A549 (cell line): Measurements from ENCODE around the gene SERPINE1. TPM values are rescaled to one million over a fixed set of nuclear protein-coding genes. Genes with fewer than 3 reads are reported as not detected.

Experiments used
- CHD2 ChIP-seq: fragments of 150-350 bp; IDR thresholded peaks from 2 replicates; pipeline ENCODE4 v1.6.1; 2014; ENCODE audit warnings: low read length; ENCODE audit not compliant: partially characterized antibody
- CHD4 ChIP-seq: fragments of 200-600 bp; sonication (generic); IDR thresholded peaks from 2 replicates; pipeline ENCODE4 v1.6.1; 2016; ENCODE audit warnings: antibody characterized with exemption, mild to moderate bottlenecking, borderline replicate concordance
- EP300 ChIP-seq, 2 experiments: fragments of >200 bp; sonication (Bioruptor Twin); formaldehyde crosslinking; IDR thresholded peaks; 2 replicates in 1 of 2; 3 replicates in 1 of 2; pipeline ENCODE4 v1.6.1; 2016 to 2017
- ESRRA ChIP-seq: fragments of 150-350 bp; IDR thresholded peaks from 2 replicates; pipeline ENCODE4 v1.6.1; 2014; ENCODE audit warnings: mild to moderate bottlenecking, low read length, borderline replicate concordance
- FOSB ChIP-seq: fragments of 250-450 bp; sonication (Bioruptor Pico); IDR thresholded peaks from 2 replicates; pipeline ENCODE4 v1.5.0; 2020; ENCODE audit warnings: mild to moderate bottlenecking, moderate library complexity
- GATA3 ChIP-seq: IDR thresholded peaks from 2 replicates; pipeline ENCODE4 v1.6.1; 2012; ENCODE audit warnings: borderline replicate concordance
- HEYL ChIP-seq: fragments of 250-450 bp; sonication (Bioruptor Pico); IDR thresholded peaks from 2 replicates; pipeline ENCODE4 v1.8.0; 2021; ENCODE audit warnings: mild to moderate bottlenecking, moderate library complexity
- HOXA7 ChIP-seq: fragments of 250-450 bp; sonication (Bioruptor Pico); IDR thresholded peaks from 2 replicates; pipeline ENCODE4 v1.5.0; 2020; ENCODE audit warnings: mild to moderate bottlenecking, moderate library complexity
- HOXB13 ChIP-seq: fragments of 250-450 bp; sonication (Bioruptor Pico); IDR thresholded peaks from 2 replicates; pipeline ENCODE4 v1.5.0; 2020; ENCODE audit warnings: low read depth, mild to moderate bottlenecking, moderate library complexity
- JUN ChIP-seq, 2 experiments: fragments of >200 bp; sonication (Bioruptor Twin); formaldehyde crosslinking; IDR thresholded peaks; 2 replicates in 1 of 2; 3 replicates in 1 of 2; pipeline ENCODE4 v1.6.1; 2016 to 2017
- JUNB ChIP-seq: fragments of >200 bp; sonication (Bioruptor Twin); formaldehyde crosslinking; IDR thresholded peaks from 2 replicates; pipeline ENCODE4 v1.6.1; 2016
- MYC ChIP-seq: IDR thresholded peaks from 2 replicates; pipeline ENCODE4 v1.6.1; 2012; ENCODE audit warnings: mild to moderate bottlenecking, inconsistent platforms, low read length, improper control_type of control experiment, borderline replicate concordance
- POLR2A ChIP-seq: IDR thresholded peaks from 2 replicates; pipeline ENCODE4 v1.6.1; 2012; ENCODE audit warnings: mild to moderate bottlenecking, low read length
- POLR2AphosphoS2 ChIP-seq: conservative IDR thresholded peaks from 2 replicates; pipeline ENCODE4 v1.6.1; 2012; ENCODE audit warnings: low read length, improper control_type of control experiment, inconsistent platforms
- RAD21 ChIP-seq, 2 experiments: fragments of >200 bp in 1 of 2; sonication (Bioruptor Twin) in 1 of 2; formaldehyde crosslinking in 1 of 2; IDR thresholded peaks in 1 of 2; conservative IDR thresholded peaks in 1 of 2; 2 replicates in 1 of 2; 3 replicates in 1 of 2; pipeline ENCODE4 v1.6.1; 2012 to 2018; ENCODE audit warnings: inconsistent platforms in 1 of 2
- RCOR1 ChIP-seq: fragments of 150-350 bp; IDR thresholded peaks from 2 replicates; pipeline ENCODE4 v1.6.1; 2014; ENCODE audit warnings: antibody characterized with exemption, low read length, low read depth
- RFX5 ChIP-seq: fragments of 450-650 bp; IDR thresholded peaks from 2 replicates; pipeline ENCODE4 v1.7.1; 2014; ENCODE audit warnings: antibody characterized with exemption, mild to moderate bottlenecking, moderate library complexity
- SMC3 ChIP-seq: fragments of >200 bp; sonication (Bioruptor Twin); formaldehyde crosslinking; IDR thresholded peaks from 3 replicates; pipeline ENCODE4 v1.6.1; 2018; ENCODE audit warnings: inconsistent platforms
- TFCP2L1 ChIP-seq: fragments of 250-450 bp; sonication (Bioruptor Pico); IDR thresholded peaks from 2 replicates; pipeline ENCODE4 v1.5.0; 2021; ENCODE audit warnings: mild to moderate bottlenecking
- polyA plus RNA-seq, 4 experiments: library from polyadenylated mRNA; depleted of rRNA in 3 of 4; stranded (reverse); fragments of >200 nt; fragmentation: RNase III in 1 of 4; extraction: RNeasy Plus Mini Kit Qiagen cat#74134 plus additional on column Dnase treatment in 1 of 4; gene quantifications; 2 replicates in 3 of 4; 3 replicates in 1 of 4; pipeline ENCODE4 v1.2.3, GENCODE V29; 2011 to 2017
- TF ChIP-seq, protein P1 (sequence below): fragments of 250-450 bp; sonication (Bioruptor Pico); IDR thresholded peaks from 2 replicates; pipeline ENCODE4 v1.5.0; 2021; ENCODE audit warnings: mild to moderate bottlenecking, moderate library complexity, borderline replicate concordance
- TF ChIP-seq, protein P2 (sequence below): IDR thresholded peaks from 2 replicates; pipeline ENCODE4 v1.6.1; 2012; ENCODE audit warnings: low read depth, borderline replicate concordance
- TF ChIP-seq, protein P3 (sequence below): fragments of >200 bp; sonication (Bioruptor Twin); formaldehyde crosslinking; IDR thresholded peaks from 3 replicates; pipeline ENCODE4 v1.6.1; 2016
- TF ChIP-seq, protein P4 (sequence below): fragments of >200 bp; sonication (Bioruptor Twin); formaldehyde crosslinking; IDR thresholded peaks from 2 replicates; pipeline ENCODE4 v1.6.1; 2016
- TF ChIP-seq, protein P5 (sequence below): IDR thresholded peaks from 2 replicates; pipeline ENCODE4 v1.6.1; 2012
- TF ChIP-seq, protein P6 (sequence below): fragments of 450-650 bp; IDR thresholded peaks from 2 replicates; pipeline ENCODE4 v1.6.1; 2014; ENCODE audit warnings: antibody characterized with exemption

The SERPINE1 gene
- polyA plus RNA-seq, 2 of the 4 experiments (the other 2 are of a cell fraction): 286 to 355 TPM

DNA sequence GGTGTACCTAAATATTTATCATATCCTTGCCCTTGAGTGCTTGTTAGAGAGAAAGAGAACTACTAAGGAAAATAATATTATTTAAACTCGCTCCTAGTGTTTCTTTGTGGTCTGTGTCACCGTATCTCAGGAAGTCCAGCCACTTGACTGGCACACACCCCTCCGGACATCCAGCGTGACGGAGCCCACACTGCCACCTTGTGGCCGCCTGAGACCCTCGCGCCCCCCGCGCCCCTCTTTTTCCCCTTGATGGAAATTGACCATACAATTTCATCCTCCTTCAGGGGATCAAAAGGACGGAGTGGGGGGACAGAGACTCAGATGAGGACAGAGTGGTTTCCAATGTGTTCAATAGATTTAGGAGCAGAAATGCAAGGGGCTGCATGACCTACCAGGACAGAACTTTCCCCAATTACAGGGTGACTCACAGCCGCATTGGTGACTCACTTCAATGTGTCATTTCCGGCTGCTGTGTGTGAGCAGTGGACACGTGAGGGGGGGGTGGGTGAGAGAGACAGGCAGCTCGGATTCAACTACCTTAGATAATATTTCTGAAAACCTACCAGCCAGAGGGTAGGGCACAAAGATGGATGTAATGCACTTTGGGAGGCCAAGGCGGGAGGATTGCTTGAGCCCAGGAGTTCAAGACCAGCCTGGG, 11.4 kb downstream of the SERPINE1 start (continued):
- TF ChIP-seq, protein P1, sequence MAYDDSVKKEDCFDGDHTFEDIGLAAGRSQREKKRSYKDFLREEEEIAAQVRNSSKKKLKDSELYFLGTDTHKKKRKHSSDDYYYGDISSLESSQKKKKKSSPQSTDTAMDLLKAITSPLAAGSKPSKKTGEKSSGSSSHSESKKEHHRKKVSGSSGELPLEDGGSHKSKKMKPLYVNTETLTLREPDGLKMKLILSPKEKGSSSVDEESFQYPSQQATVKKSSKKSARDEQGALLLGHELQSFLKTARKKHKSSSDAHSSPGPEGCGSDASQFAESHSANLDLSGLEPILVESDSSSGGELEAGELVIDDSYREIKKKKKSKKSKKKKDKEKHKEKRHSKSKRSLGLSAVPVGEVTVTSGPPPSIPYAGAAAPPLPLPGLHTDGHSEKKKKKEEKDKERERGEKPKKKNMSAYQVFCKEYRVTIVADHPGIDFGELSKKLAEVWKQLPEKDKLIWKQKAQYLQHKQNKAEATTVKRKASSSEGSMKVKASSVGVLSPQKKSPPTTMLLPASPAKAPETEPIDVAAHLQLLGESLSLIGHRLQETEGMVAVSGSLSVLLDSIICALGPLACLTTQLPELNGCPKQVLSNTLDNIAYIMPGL (CRISPR knock-in tag): no peak
- peak; percentile 96 for TF ChIP-seq JUNB
- TF ChIP-seq ESRRA: no peak
- peak; percentile 93 for TF ChIP-seq FOSB (CRISPR knock-in tag)
- no peak for TF ChIP-seq HEYL (CRISPR knock-in tag)
- TF ChIP-seq, protein P2, sequence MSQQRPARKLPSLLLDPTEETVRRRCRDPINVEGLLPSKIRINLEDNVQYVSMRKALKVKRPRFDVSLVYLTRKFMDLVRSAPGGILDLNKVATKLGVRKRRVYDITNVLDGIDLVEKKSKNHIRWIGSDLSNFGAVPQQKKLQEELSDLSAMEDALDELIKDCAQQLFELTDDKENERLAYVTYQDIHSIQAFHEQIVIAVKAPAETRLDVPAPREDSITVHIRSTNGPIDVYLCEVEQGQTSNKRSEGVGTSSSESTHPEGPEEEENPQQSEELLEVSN: peak; percentile 40; the same call in 1 of the 2 replicates
- no peak; the same call in 1 of the 2 replicates for TF ChIP-seq POLR2AphosphoS2
- no peak for TF ChIP-seq CHD2
- no peak for TF ChIP-seq MYC
- no peak for TF ChIP-seq CHD4
- TF ChIP-seq RFX5: no peak
- peak; percentile 84; the same call in 1 of the 2 replicates for TF ChIP-seq GATA3
- TF ChIP-seq POLR2A: no peak
- TF ChIP-seq, protein P3, sequence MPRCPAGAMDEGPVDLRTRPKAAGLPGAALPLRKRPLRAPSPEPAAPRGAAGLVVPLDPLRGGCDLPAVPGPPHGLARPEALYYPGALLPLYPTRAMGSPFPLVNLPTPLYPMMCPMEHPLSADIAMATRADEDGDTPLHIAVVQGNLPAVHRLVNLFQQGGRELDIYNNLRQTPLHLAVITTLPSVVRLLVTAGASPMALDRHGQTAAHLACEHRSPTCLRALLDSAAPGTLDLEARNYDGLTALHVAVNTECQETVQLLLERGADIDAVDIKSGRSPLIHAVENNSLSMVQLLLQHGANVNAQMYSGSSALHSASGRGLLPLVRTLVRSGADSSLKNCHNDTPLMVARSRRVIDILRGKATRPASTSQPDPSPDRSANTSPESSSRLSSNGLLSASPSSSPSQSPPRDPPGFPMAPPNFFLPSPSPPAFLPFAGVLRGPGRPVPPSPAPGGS: 0 out of 3 replicates have a peak, but pooled peaks have one; percentile 53
- TF ChIP-seq JUN (IDR thresholded peaks at IDR 0.05): peak; percentile 96
- TF ChIP-seq, protein P4, sequence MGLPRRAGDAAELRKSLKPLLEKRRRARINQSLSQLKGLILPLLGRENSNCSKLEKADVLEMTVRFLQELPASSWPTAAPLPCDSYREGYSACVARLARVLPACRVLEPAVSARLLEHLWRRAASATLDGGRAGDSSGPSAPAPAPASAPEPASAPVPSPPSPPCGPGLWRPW: no peak
- TF ChIP-seq HOXA7 (CRISPR knock-in tag): peak; percentile 75; the same call in 1 of the 2 replicates
- no peak for TF ChIP-seq HOXB13 (CRISPR knock-in tag)
- TF ChIP-seq, protein P5, sequence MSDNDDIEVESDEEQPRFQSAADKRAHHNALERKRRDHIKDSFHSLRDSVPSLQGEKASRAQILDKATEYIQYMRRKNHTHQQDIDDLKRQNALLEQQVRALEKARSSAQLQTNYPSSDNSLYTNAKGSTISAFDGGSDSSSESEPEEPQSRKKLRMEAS: peak; percentile 94
- peak; percentile 75 for TF ChIP-seq TFCP2L1 (CRISPR knock-in tag)
- peak; percentile 28 to 65; a peak in 3 of 5 replicates for TF ChIP-seq EP300 (IDR thresholded peaks at IDR 0.05)
- peak; percentile 95 for TF ChIP-seq SMC3
- TF ChIP-seq, protein P6, sequence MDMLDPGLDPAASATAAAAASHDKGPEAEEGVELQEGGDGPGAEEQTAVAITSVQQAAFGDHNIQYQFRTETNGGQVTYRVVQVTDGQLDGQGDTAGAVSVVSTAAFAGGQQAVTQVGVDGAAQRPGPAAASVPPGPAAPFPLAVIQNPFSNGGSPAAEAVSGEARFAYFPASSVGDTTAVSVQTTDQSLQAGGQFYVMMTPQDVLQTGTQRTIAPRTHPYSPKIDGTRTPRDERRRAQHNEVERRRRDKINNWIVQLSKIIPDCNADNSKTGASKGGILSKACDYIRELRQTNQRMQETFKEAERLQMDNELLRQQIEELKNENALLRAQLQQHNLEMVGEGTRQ: peak; percentile 90
- TF ChIP-seq RAD21 (conservative IDR thresholded peaks at IDR 0.05 in 1 of 2, IDR thresholded peaks at IDR 0.05 in 1 of 2): peak; percentile 57 to 90
- TF ChIP-seq RCOR1: no peak
